K562 (cell line): ENCODE data around the gene STOX1. TPM values are rescaled to one million over a fixed set of nuclear protein-coding genes. Genes with fewer than 3 reads are reported as not detected.

Experiments used
- ATF1 ChIP-seq, 2 experiments: fragments of 450-650 bp in 1 of 2; IDR thresholded peaks; 2 replicates each; pipeline ENCODE4 v1.6.1; 2016; ENCODE audit warnings: missing compliant biosample characterization in 1 of 2, missing genetic modification characterization in 1 of 2
- CCAR2 ChIP-seq: fragments of 200-400 bp; formaldehyde crosslinking; IDR thresholded peaks from 2 replicates; pipeline ENCODE4 v1.6.1; 2017; ENCODE audit warnings: mild to moderate bottlenecking, low read depth, low read length
- CTBP1 ChIP-seq: fragments of 450-650 bp; IDR thresholded peaks from 2 replicates; pipeline ENCODE4 v1.6.1; 2016; ENCODE audit warnings: borderline replicate concordance
- ELF4 ChIP-seq: fragments of 450-650 bp; formaldehyde crosslinking; IDR thresholded peaks from 2 replicates; pipeline ENCODE4 v1.4.0; 2022; ENCODE audit warnings: missing genetic modification characterization
- FOXA3 ChIP-seq, 2 experiments: fragments of 450-650 bp in 1 of 2; sonication (generic) in 1 of 2; formaldehyde crosslinking; IDR thresholded peaks in 1 of 2; conservative IDR thresholded peaks in 1 of 2; 2 replicates each; pipeline versions ENCODE4 v1.4.0 to v1.8.0; 2020 to 2022; ENCODE audit warnings: mild to moderate bottlenecking in 2 of 2, missing genetic modification reagents in 1 of 2
- GTF2F1 ChIP-seq: IDR thresholded peaks from 2 replicates; pipeline ENCODE4 v1.6.1; 2011; ENCODE audit warnings: low read depth, low read length, improper control_type of control experiment
- HDAC3 ChIP-seq: fragments of 450-650 bp; IDR thresholded peaks from 2 replicates; pipeline ENCODE4 v1.6.1; 2018; ENCODE audit warnings: borderline replicate concordance, mild to moderate bottlenecking, moderate library complexity; ENCODE audit not compliant: partially characterized antibody
- HMGN3 ChIP-seq: IDR thresholded peaks from 2 replicates; pipeline ENCODE4 v1.6.1; 2011; ENCODE audit warnings: borderline replicate concordance, low read depth, mild to moderate bottlenecking, mixed read lengths, low read length; ENCODE audit not compliant: insufficient read length; ENCODE audit errors: extremely low read depth
- HNRNPH1 ChIP-seq: fragments of 200-400 bp; formaldehyde crosslinking; optimal IDR thresholded peaks from 2 replicates; pipeline ENCODE3; 2017; ENCODE audit warnings: low read depth, mild to moderate bottlenecking, low read length, moderate library complexity
- HSF4 ChIP-seq: fragments of 250-450 bp; sonication (Bioruptor Pico); IDR thresholded peaks from 2 replicates; pipeline ENCODE4 v2.1.2; 2022; ENCODE audit warnings: mild to moderate bottlenecking, moderate library complexity, borderline replicate concordance
- IRF9 ChIP-seq: fragments of 450-650 bp; IDR thresholded peaks from 2 replicates; pipeline ENCODE4 v1.6.1; 2016; ENCODE audit warnings: missing biosample characterization, missing genetic modification characterization
- NCOR1 ChIP-seq: fragments of 450-650 bp; IDR thresholded peaks from 2 replicates; pipeline ENCODE4 v1.6.1; 2016; ENCODE audit warnings: mild to moderate bottlenecking, moderate library complexity
- RB1 ChIP-seq: fragments of 450-650 bp; IDR thresholded peaks from 2 replicates; pipeline ENCODE4 v1.6.1; 2017; ENCODE audit warnings: low read depth, mild to moderate bottlenecking
- RBM22 ChIP-seq: fragments of 200-400 bp; formaldehyde crosslinking; IDR thresholded peaks from 2 replicates; pipeline ENCODE4 v1.6.1; 2018; ENCODE audit warnings: low read length, low read depth; ENCODE audit not compliant: poor library complexity, severe bottlenecking
- RBM39 ChIP-seq: fragments of 200-400 bp; formaldehyde crosslinking; optimal IDR thresholded peaks from 2 replicates; pipeline ENCODE3; 2018; ENCODE audit warnings: low read depth, low read length
- SAFB ChIP-seq: fragments of 200-400 bp; formaldehyde crosslinking; IDR thresholded peaks from 2 replicates; pipeline ENCODE4 v1.6.1; 2017; ENCODE audit warnings: low read depth, low read length, borderline replicate concordance
- SMARCA4 ChIP-seq: fragments of 450-650 bp; IDR thresholded peaks from 2 replicates; pipeline ENCODE4 v1.6.1; 2016
- ZBTB34 ChIP-seq: fragments of 250-450 bp; sonication (Bioruptor Pico); IDR thresholded peaks from 2 replicates; pipeline ENCODE4 v1.8.0; 2021; ENCODE audit warnings: mild to moderate bottlenecking, moderate library complexity
- ZBTB43 ChIP-seq: sonication (generic); formaldehyde crosslinking; IDR thresholded peaks from 2 replicates; pipeline ENCODE4 v1.8.0; 2023; ENCODE audit warnings: mild to moderate bottlenecking, missing genetic modification reagents
- ZFX ChIP-seq: sonication (generic); formaldehyde crosslinking; IDR thresholded peaks from 2 replicates; pipeline ENCODE4 v1.8.0; 2022; ENCODE audit warnings: mild to moderate bottlenecking, missing genetic modification reagents, moderate library complexity
- polyA plus RNA-seq, 8 experiments: library from polyadenylated mRNA; depleted of rRNA in 4 of 8; stranded (reverse) in 5 of 8; unstranded in 3 of 8; fragments of >200 nt; fragmentation: Nextera tagmentation in 2 of 8; fragmentation: Illumina TruSeq in 1 of 8; extraction: Ambion mirVana in 2 of 8; extraction: Trizol in 1 of 8; gene quantifications; 2 replicates each; pipeline versions ENCODE4 v1.2.1 to v1.2.3, GENCODE V29; 2011 to 2014; ENCODE audit warnings: inconsistent platforms in 1 of 8, missing spikeins in 1 of 8
- total RNA-seq, 7 experiments: library from RNA; depleted of rRNA in 6 of 7; stranded (reverse); fragments of >200 nt in 6 of 7; fragmentation: Illumina TruSeq in 2 of 7; extraction: Trizol in 2 of 7; gene quantifications; 2 replicates each; pipeline versions ENCODE4 v1.2.1 to v1.2.3, GENCODE V29; 2011 to 2021; ENCODE audit warnings: low replicate concordance in 1 of 7
- TF ChIP-seq, protein P1 (sequence below), 2 experiments: IDR thresholded peaks; 2 replicates each; pipeline ENCODE4 v1.6.1; 2011; ENCODE audit warnings: borderline replicate concordance in 1 of 2, control low read depth in 1 of 2, low read depth in 1 of 2, low read length in 1 of 2, mild to moderate bottlenecking in 1 of 2, mixed read lengths in 1 of 2, moderate library complexity in 1 of 2; ENCODE audit not compliant: insufficient read depth in 1 of 2, insufficient read length in 1 of 2, poor library complexity in 1 of 2, severe bottlenecking in 1 of 2; ENCODE audit errors: extremely low read depth in 1 of 2

STOX1 gene
- total and polyA plus RNA-seq, 9 of the 15 experiments (the other 6 are each of a cell fraction or from before 2014, with no cell fraction given), result 0.09 to 0.87 (median 0.29) TPM

- TF ChIP-seq RBM39 (no peak), SAFB (no peak), ZFX (CRISPR knock-in tag) (peak; percentile 52), IRF9 (tag) (no peak), ATF1 (CRISPR knock-in tag; IDR thresholded peaks at IDR 0.05) (no peak), ATF1 (tag; IDR thresholded peaks at IDR 0.05) (no peak), HDAC3 (no peak), ELF4 (CRISPR knock-in tag) (no peak), CTBP1 (peak; percentile 82), HMGN3 (no peak), ZBTB43 (no peak), NCOR1 (no peak), GTF2F1 (no peak), HSF4 (CRISPR knock-in tag) (no peak), FOXA3 (CRISPR knock-in tag; conservative IDR thresholded peaks at IDR 0.05 in 1 of 2, IDR thresholded peaks at IDR 0.05 in 1 of 2) (no peak), CCAR2 (no peak), ZBTB34 (CRISPR knock-in tag) (no peak), SMARCA4 (no peak), RBM22 (no peak), HNRNPH1 (no peak), RB1 (no peak)
- TF ChIP-seq, protein P1, sequence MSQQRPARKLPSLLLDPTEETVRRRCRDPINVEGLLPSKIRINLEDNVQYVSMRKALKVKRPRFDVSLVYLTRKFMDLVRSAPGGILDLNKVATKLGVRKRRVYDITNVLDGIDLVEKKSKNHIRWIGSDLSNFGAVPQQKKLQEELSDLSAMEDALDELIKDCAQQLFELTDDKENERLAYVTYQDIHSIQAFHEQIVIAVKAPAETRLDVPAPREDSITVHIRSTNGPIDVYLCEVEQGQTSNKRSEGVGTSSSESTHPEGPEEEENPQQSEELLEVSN (IDR thresholded peaks at IDR 0.05; ENCODE audit: borderline replicate concordance in 1 of 2, extremely low read depth in 1 of 2, insufficient read depth in 1 of 2, insufficient read length in 1 of 2, low read depth in 1 of 2, low read length in 1 of 2, poor library complexity in 1 of 2, severe bottlenecking in 1 of 2), result peak in 1 of 2 experiments; percentile 74
Measured at GRCh38 chr10:68826764-68827591, at the start of gene STOX1 (continued).
